Measurements from ENCODE around the gene MRPS34. TPM values are rescaled to one million over a fixed set of nuclear protein-coding genes. Genes with fewer than 3 reads are reported as not detected.

The MRPS34 gene
- polyA plus RNA-seq, 4 donors, result 60.4 to 103 (median 78.1) TPM

GRCh38 chr16:1732071-1732470 lies 40.9 kb downstream of the MRPS34 start:
- DNase-seq (ENCODE audit: low read depth in 4 of 4, low spot score in 2 of 4), result no peak

GRCh38 chr16:1731603-1732002 lies 41.3 kb downstream of the MRPS34 start:
- DNase-seq (ENCODE audit: low read depth in 4 of 4, low spot score in 2 of 4), result no peak

DNA sequence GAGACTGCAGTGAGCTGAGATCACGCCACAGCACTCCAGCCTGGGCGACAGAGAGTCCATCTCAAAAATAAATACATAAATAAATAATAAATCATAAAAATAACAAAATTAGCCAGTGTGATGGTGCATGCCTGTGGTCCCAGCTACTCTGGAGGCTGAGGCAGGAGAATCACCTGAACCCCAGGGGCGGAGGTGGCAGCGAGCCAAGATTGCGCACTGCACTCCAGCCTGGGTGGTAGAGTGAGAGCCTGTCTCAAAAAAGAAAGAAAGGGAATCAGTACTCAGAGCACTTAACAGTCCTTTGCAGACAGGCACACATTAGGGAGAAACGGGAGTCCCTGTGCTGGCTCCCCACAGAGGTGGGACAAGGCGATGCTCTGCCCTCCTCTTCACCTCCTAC lies 41.9 kb downstream of the MRPS34 start:
- DNase-seq (ENCODE audit: low read depth in 4 of 4, low spot score in 2 of 4), result no peak

GRCh38 chr16:1729445-1729844 lies 43.5 kb downstream of the MRPS34 start:
- no peak for DNase-seq (ENCODE audit: low read depth in 4 of 4, low spot score in 2 of 4)

GRCh38 chr16:1729026-1729425 lies 43.9 kb downstream of the MRPS34 start:
- no peak for DNase-seq (ENCODE audit: low read depth in 4 of 4, low spot score in 2 of 4)

DNA sequence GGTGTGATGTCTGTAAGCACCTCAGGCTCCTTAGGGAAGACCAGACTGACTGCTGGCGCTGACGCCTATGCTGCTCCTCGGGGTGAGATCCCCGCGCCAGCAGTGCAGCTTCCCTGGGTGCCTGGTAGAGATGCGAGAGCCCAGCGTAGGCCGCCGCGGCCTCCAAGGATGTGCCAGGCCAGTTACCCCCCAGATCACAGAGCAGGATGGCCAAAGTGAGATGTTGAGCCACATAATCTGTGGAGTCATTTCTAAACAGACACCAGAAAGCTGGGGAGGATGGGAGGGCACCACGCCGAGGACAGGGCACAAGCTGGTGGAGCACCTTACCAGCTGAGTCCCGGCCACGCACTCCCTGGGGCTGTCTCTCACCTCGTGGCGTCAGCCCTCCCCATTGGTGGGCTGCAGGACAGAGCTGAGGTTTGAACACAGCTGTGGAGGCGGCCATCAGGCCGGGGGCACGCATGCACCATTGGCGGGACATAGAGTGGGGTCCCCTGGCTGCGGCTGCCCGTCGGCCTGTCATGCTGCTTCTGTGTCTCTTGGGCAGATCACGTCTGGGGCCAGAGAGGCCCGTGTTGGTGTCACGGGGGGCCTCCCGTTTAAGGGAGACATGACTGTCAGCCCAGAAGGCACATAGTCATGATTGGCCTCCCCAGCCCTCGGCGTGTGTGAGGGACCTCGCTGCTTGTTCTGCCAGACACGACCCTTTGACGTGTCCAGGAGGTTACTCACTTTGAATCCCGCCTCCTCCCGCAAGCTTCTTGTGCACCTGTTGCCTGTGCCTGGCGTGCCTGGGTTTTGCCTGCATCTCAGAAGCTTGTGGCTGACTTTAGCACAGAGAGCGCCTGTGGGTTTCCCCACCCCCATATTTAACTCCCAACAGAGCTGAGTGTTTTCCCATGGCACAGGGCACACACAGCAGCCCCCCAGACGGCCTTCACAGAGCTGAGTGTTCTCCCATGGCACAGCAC lies 45.0 kb downstream of the MRPS34 start:
- DNase-seq (ENCODE audit: low read depth in 4 of 4, low spot score in 2 of 4), result no peak

- DNase-seq (ENCODE audit: low read depth in 4 of 4, low spot score in 2 of 4), result no peak
Observed at GRCh38 chr16:1726661-1727502, 46.1 kb downstream of the MRPS34 start.

DNA sequence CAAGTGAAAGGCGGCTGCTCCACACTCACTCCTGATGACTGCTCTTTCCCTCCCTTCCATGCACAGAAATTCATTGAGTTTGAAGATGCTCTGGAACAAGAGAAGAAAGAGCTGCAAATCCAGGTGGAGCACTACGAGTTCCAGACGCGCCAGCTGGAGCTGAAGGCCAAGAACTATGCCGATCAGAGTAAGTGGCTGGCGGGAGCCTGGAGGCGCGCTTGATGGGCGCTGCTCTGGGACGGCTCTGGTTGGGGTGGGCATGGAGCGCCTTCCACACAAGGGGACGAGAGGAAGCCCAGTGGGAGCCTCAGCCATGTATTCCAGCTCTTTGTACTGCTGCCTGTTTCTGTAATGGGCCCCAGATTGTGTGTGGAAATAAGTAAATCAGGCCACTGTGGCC lies 48.4 kb downstream of the MRPS34 start:
- no peak for DNase-seq (ENCODE audit: low read depth in 4 of 4, low spot score in 2 of 4)

GRCh38 chr16:1723450-1724147 lies 49.3 kb downstream of the MRPS34 start:
- no peak for DNase-seq (ENCODE audit: low read depth in 4 of 4, low spot score in 2 of 4)

Other genes starting within 250 kb of the MRPS34 start
- gene TMEM204, start 239.5 kb downstream of the MRPS34 start, polyA plus RNA-seq (ENCODE audit: insufficient read length in 4 of 4), result 10 to 100 TPM; 19.2 to 34.6 (median 22.6) TPM
- 10 to 100 TPM; 34.6 to 54.9 (median 44.7) TPM for gene IFT140, start 161.1 kb downstream of the MRPS34 start, polyA plus RNA-seq (ENCODE audit: insufficient read length in 4 of 4)
- gene CRAMP1, start 160.8 kb downstream of the MRPS34 start, polyA plus RNA-seq (ENCODE audit: insufficient read length in 4 of 4), result 10 to 100 TPM; 15.6 to 31.4 (median 23.4) TPM
- gene JPT2, start 94.9 kb downstream of the MRPS34 start, polyA plus RNA-seq (ENCODE audit: insufficient read length in 4 of 4), result 10 to 100 TPM; 71.5 to 80.9 (median 78.5) TPM
- 10 to 100 TPM; 33.4 to 90.6 (median 58.4) TPM for gene MAPK8IP3, start 66.9 kb downstream of the MRPS34 start, polyA plus RNA-seq (ENCODE audit: insufficient read length in 4 of 4)
- gene NME3, start 1.6 kb downstream of the MRPS34 start, polyA plus RNA-seq (ENCODE audit: insufficient read length in 4 of 4), result 10 to 100 TPM; 23.1 to 46.8 (median 37.7) TPM
- gene EME2, start 324 bp downstream of the MRPS34 start, polyA plus RNA-seq (ENCODE audit: insufficient read length in 4 of 4), result 10 to 100 TPM in 2 of 4 donors, 1 to 10 TPM in 2; 5.4 to 16.4 (median 10.5) TPM
- gene SPSB3, start 9.4 kb upstream of the MRPS34 start, polyA plus RNA-seq (ENCODE audit: insufficient read length in 4 of 4), result 10 to 100 TPM; 31.6 to 56.5 (median 48.5) TPM
- 10 to 100 TPM; 35.4 to 69.3 (median 56.4) TPM for gene NUBP2, start 9.8 kb upstream of the MRPS34 start, polyA plus RNA-seq (ENCODE audit: insufficient read length in 4 of 4)
- gene IGFALS, start 20.6 kb upstream of the MRPS34 start, polyA plus RNA-seq (ENCODE audit: insufficient read length in 4 of 4), result 1 to 10 TPM; 2.4 to 4.3 (median 3.4) TPM
- 10 to 100 TPM; 38.0 to 56.2 (median 49.5) TPM for gene HAGH, start 53.7 kb upstream of the MRPS34 start, polyA plus RNA-seq (ENCODE audit: insufficient read length in 4 of 4)
- gene FAHD1, start 54.1 kb upstream of the MRPS34 start, polyA plus RNA-seq (ENCODE audit: insufficient read length in 4 of 4), result 10 to 100 TPM; 39.8 to 49.5 (median 44.9) TPM
- 1 to 10 TPM in 2 of 4 donors, under 1 TPM in 2; 0.47 to 2.7 (median 1.0) TPM for gene MEIOB, start 99.0 kb upstream of the MRPS34 start, polyA plus RNA-seq (ENCODE audit: insufficient read length in 4 of 4)
- gene HS3ST6, start 145.3 kb upstream of the MRPS34 start, polyA plus RNA-seq (ENCODE audit: insufficient read length in 4 of 4), result under 1 TPM; 0.21 to 0.55 (median 0.35) TPM
- gene MSRB1, start 170.1 kb upstream of the MRPS34 start, polyA plus RNA-seq (ENCODE audit: insufficient read length in 4 of 4), result 10 to 100 TPM; 63.9 to 79.8 (median 72.1) TPM
- gene RPL3L, start 181.6 kb upstream of the MRPS34 start, polyA plus RNA-seq (ENCODE audit: insufficient read length in 4 of 4), result under 1 TPM; 0.11 to 0.28 (median 0.15) TPM
- gene NDUFB10, start 186.4 kb upstream of the MRPS34 start, polyA plus RNA-seq (ENCODE audit: insufficient read length in 4 of 4), result 100 to 1,000 TPM; 129 to 144 (median 136) TPM
- gene RPS2, start 191.7 kb upstream of the MRPS34 start, polyA plus RNA-seq (ENCODE audit: insufficient read length in 4 of 4), result 1,000 to 10,000 TPM; 1,679 to 2,513 (median 2,183) TPM
- not detected for gene RNF151, start 193.7 kb upstream of the MRPS34 start, polyA plus RNA-seq (ENCODE audit: insufficient read length in 4 of 4)
- 10 to 100 TPM; 27.8 to 49.6 (median 41.1) TPM for gene TBL3, start 198.9 kb upstream of the MRPS34 start, polyA plus RNA-seq (ENCODE audit: insufficient read length in 4 of 4)
- 1 to 10 TPM in 2 of 4 donors, under 1 TPM in 2; 0.40 to 2.0 (median 1.1) TPM for gene NOXO1, start 208.3 kb upstream of the MRPS34 start, polyA plus RNA-seq (ENCODE audit: insufficient read length in 4 of 4)
- gene GFER, start 211.1 kb upstream of the MRPS34 start, polyA plus RNA-seq (ENCODE audit: insufficient read length in 4 of 4), result 10 to 100 TPM; 20.1 to 31.6 (median 28.5) TPM
- gene SYNGR3, start 216.8 kb upstream of the MRPS34 start, polyA plus RNA-seq (ENCODE audit: insufficient read length in 4 of 4), result 1 to 10 TPM; 1.8 to 2.4 (median 1.9) TPM
- gene ZNF598, start 236.7 kb upstream of the MRPS34 start, polyA plus RNA-seq (ENCODE audit: insufficient read length in 4 of 4), result 10 to 100 TPM; 13.8 to 30.8 (median 26.6) TPM
- gene NPW, start 246.7 kb upstream of the MRPS34 start, polyA plus RNA-seq (ENCODE audit: insufficient read length in 4 of 4), result 10 to 100 TPM in 2 of 4 donors, 1 to 10 TPM in 2; 3.0 to 16.3 (median 9.7) TPM

Measured in left renal cortex interstitium (tissue), 4 donors.